SK-N-SH (cell line): ENCODE results near the gene TUBGCP6. TPM values are rescaled to one million over a fixed set of nuclear protein-coding genes. Genes with fewer than 3 reads are reported as not detected.

ENCODE experiments used
- CTCF ChIA-PET: fragments of 300-600, 350-600 bp; formaldehyde crosslinking; extraction: SDS; loops from one replicate; lab custom pipeline; 2021; lab: Yijun Ruan, JAX
- POLR2A ChIA-PET: fragments of 350-600 bp; sonication (Branson Sonifier 250); formaldehyde crosslinking; extraction: SDS; loops from one replicate; lab custom pipeline; 2020; ENCODE audit warnings: antibody characterized with exemption, inconsistent platforms; lab: Yijun Ruan, JAX
- DNase-seq: peaks from one replicate; pipeline ENCODE4 v3.0.0; 2012
- H2AFZ ChIP-seq: fragments of 200-600 bp; sonication (generic); 2 replicates; pipeline ENCODE4 v1.8.1; 2016; ENCODE audit warnings: antibody characterized with exemption, mild to moderate bottlenecking, low read depth
- H3F3A ChIP-seq: fragments of 200-600 bp; sonication (generic); replicated peaks from 2 replicates; pipeline ENCODE3; 2016; ENCODE audit warnings: antibody characterized with exemption, mild to moderate bottlenecking; ENCODE audit not compliant: insufficient read depth
- H3K27ac ChIP-seq, 2 experiments: fragments of 200-500 bp in 1 of 2; fragments of 200-600 bp in 1 of 2; sonication (Bioruptor generic) in 1 of 2; sonication (generic), shearing (Covaris generic) in 1 of 2; 2 replicates each; pipeline versions ENCODE4 v1.5.1 to v1.6.1; 2014 to 2016; ENCODE audit warnings: low read depth in 2 of 2, inconsistent platforms in 1 of 2, low read length in 1 of 2, mild to moderate bottlenecking in 1 of 2, mixed read lengths in 1 of 2
- H3K27me3 ChIP-seq: fragments of 200-600 bp; sonication (generic), shearing (Covaris generic); 2 replicates; pipeline ENCODE4 v1.6.1; 2016; ENCODE audit warnings: mixed run types; ENCODE audit not compliant: insufficient read depth
- H3K36me3 ChIP-seq, 2 experiments: fragments of 200-500 bp in 1 of 2; fragments of 200-600 bp in 1 of 2; sonication (Bioruptor generic) in 1 of 2; sonication (generic) in 1 of 2; replicated peaks in 1 of 2; 2 replicates each; pipeline versions ENCODE3 to v1.5.1; 2014 to 2016; ENCODE audit warnings: low read length in 1 of 2, mild to moderate bottlenecking in 1 of 2; ENCODE audit not compliant: insufficient read depth in 2 of 2, control insufficient read depth in 1 of 2
- H3K4me1 ChIP-seq, 2 experiments: fragments of 200-500 bp in 1 of 2; fragments of 200-600 bp in 1 of 2; sonication (Bioruptor generic) in 1 of 2; sonication (generic), shearing (Covaris generic) in 1 of 2; 2 replicates each; pipeline versions ENCODE4 v1.5.1 to v1.6.1; 2014 to 2016; ENCODE audit warnings: low read depth in 1 of 2, low read length in 1 of 2, mixed run types in 1 of 2; ENCODE audit not compliant: insufficient read depth in 2 of 2, control insufficient read depth in 1 of 2
- H3K4me2 ChIP-seq: fragments of 200-600 bp; sonication (generic), shearing (Covaris generic); 2 replicates; pipeline ENCODE4 v1.6.1; 2017; ENCODE audit warnings: mixed run types
- H3K4me3 ChIP-seq, 2 experiments: fragments of 200-500 bp in 1 of 2; fragments of 200-600 bp in 1 of 2; sonication (Bioruptor generic) in 1 of 2; sonication (generic), shearing (Covaris generic) in 1 of 2; 2 replicates each; pipeline versions ENCODE4 v1.5.1 to v1.8.1; 2014 to 2016; ENCODE audit warnings: low read depth in 2 of 2, inconsistent platforms in 1 of 2, low read length in 1 of 2, mild to moderate bottlenecking in 1 of 2, mixed read lengths in 1 of 2, moderate library complexity in 1 of 2
- H3K79me2 ChIP-seq: fragments of 200-600 bp; sonication (generic); 2 replicates; pipeline ENCODE4 v1.8.1; 2017; ENCODE audit warnings: mild to moderate bottlenecking; ENCODE audit not compliant: insufficient read depth
- H3K9ac ChIP-seq: fragments of 200-600 bp; sonication (generic); 2 replicates; pipeline ENCODE4 v1.6.1; 2017; ENCODE audit warnings: mixed run types
- H3K9me2 ChIP-seq: fragments of 200-600 bp; sonication (generic); 2 replicates; pipeline ENCODE4 v1.6.1; 2017; ENCODE audit warnings: mixed run types
- H3K9me3 ChIP-seq: fragments of 200-600 bp; sonication (generic); 2 replicates; pipeline ENCODE4 v1.6.1; 2017; ENCODE audit warnings: mixed run types, mild to moderate bottlenecking, moderate library complexity
- H4K20me1 ChIP-seq: fragments of 200-600 bp; sonication (generic); 2 replicates; pipeline ENCODE4 v1.6.1; 2017; ENCODE audit warnings: mild to moderate bottlenecking, mixed run types; ENCODE audit not compliant: insufficient read depth
- CHD2 ChIP-seq: fragments of 150-350 bp; IDR thresholded peaks from 2 replicates; pipeline ENCODE4 v1.6.1; 2018; ENCODE audit warnings: low read length; ENCODE audit not compliant: partially characterized antibody
- CTCF ChIP-seq: fragments of 200-600 bp; sonication (generic); IDR thresholded peaks from 2 replicates; pipeline ENCODE4 v1.6.1; 2017; ENCODE audit warnings: antibody characterized with exemption, mild to moderate bottlenecking, moderate library complexity
- ELF1 ChIP-seq: IDR thresholded peaks from 2 replicates; pipeline ENCODE4 v1.4.0; 2012
- FOSL2 ChIP-seq: IDR thresholded peaks from 2 replicates; pipeline ENCODE4 v1.4.0; 2012; ENCODE audit warnings: low read depth, mild to moderate bottlenecking, moderate library complexity, borderline replicate concordance
- FOXJ3 ChIP-seq: sonication (generic); formaldehyde crosslinking; IDR thresholded peaks from 2 replicates; pipeline ENCODE4 v1.5.1; 2020; ENCODE audit warnings: mild to moderate bottlenecking, missing genetic modification reagents
- FOXM1 ChIP-seq: IDR thresholded peaks from 2 replicates; pipeline ENCODE4 v1.4.0; 2012; ENCODE audit warnings: low read depth, mild to moderate bottlenecking
- IRF3 ChIP-seq: fragments of 150-350 bp; IDR thresholded peaks from 2 replicates; pipeline ENCODE4 v1.6.1; 2016; ENCODE audit warnings: mild to moderate bottlenecking, low read depth, low read length
- MAX ChIP-seq: IDR thresholded peaks from 2 replicates; pipeline ENCODE4 v1.4.0; 2012; ENCODE audit warnings: low read depth
- MXI1 ChIP-seq: IDR thresholded peaks from 2 replicates; pipeline ENCODE4 v1.6.1; 2012; ENCODE audit warnings: mild to moderate bottlenecking, low read depth, low read length, improper control_type of control experiment
- NRF1 ChIP-seq: IDR thresholded peaks from 2 replicates; pipeline ENCODE4 v1.6.1; 2012; ENCODE audit warnings: low read depth, mild to moderate bottlenecking, low read length
- PBX3 ChIP-seq: IDR thresholded peaks from 2 replicates; pipeline ENCODE4; 2012
- POLR2AphosphoS5 ChIP-seq: IDR thresholded peaks from 2 replicates; pipeline ENCODE4 v1.6.1; 2012; ENCODE audit warnings: low read depth, low read length
- RAD21 ChIP-seq: IDR thresholded peaks from 2 replicates; pipeline ENCODE4 v1.6.1; 2012; ENCODE audit warnings: mild to moderate bottlenecking, low read length
- RCOR1 ChIP-seq: fragments of 150-350 bp; IDR thresholded peaks from 2 replicates; pipeline ENCODE4 v1.6.1; 2017; ENCODE audit warnings: antibody characterized with exemption, low read length
- SIN3A ChIP-seq: IDR thresholded peaks from 2 replicates; pipeline ENCODE4 v1.6.1; 2012; ENCODE audit warnings: low read depth, mild to moderate bottlenecking, low read length, moderate library complexity, borderline replicate concordance
- TAF1 ChIP-seq: IDR thresholded peaks from 2 replicates; pipeline ENCODE4 v1.6.1; 2012; ENCODE audit warnings: low read depth, mild to moderate bottlenecking, low read length, moderate library complexity, borderline replicate concordance
- TEAD4 ChIP-seq: IDR thresholded peaks from 2 replicates; pipeline ENCODE4 v1.4.0; 2012; ENCODE audit warnings: mild to moderate bottlenecking, borderline replicate concordance; ENCODE audit not compliant: insufficient read depth
- YY1 ChIP-seq: IDR thresholded peaks from 2 replicates; pipeline ENCODE4 v1.4.0; 2012; ENCODE audit warnings: low read depth, mild to moderate bottlenecking
- ZBTB33 ChIP-seq: IDR thresholded peaks from 2 replicates; pipeline ENCODE4 v1.4.0; 2012; ENCODE audit warnings: low read depth, borderline replicate concordance
- WGBS: methylation state at CpG from one replicate; pipeline ENCODE4 v1.1.6; 2017; ENCODE audit warnings: low lambda C conversion rate; 5-methylcytosine and 5-hydroxymethylcytosine counted together
- polyA plus RNA-seq, 3 experiments: library from polyadenylated mRNA; depleted of rRNA; stranded (reverse); fragments of >200 nt; gene quantifications; 2 replicates each; pipeline ENCODE4 v1.2.3, GENCODE V29; 2012

The TUBGCP6 gene
- polyA plus RNA-seq, 1 of the 3 experiments (the other 2 are of a cell fraction): 40.4 TPM

- Histone ChIP-seq H3K4me1 (peaks cover 0 to 22% of the 10 kb centered on the region in 2 experiments; a peak in 1 of 4 replicates), H3K9me2 (no peaks in the 10 kb centered on the region), H4K20me1 (peaks cover 10% of the 10 kb centered on the region; the same call in 1 of the 2 replicates), H3F3A (no peaks in the 10 kb centered on the region), H3K4me3 (no peak overlapping the region), H3K79me2 (peaks cover 14% of the 10 kb centered on the region; the same call in 1 of the 2 replicates), H3K27me3 (no peaks in the 10 kb centered on the region), H3K27ac (no peak overlapping the region), H3K4me2 (no peak overlapping the region), H2AFZ (no peak overlapping the region), H3K36me3 (peaks cover 15 to 71% of the 10 kb centered on the region in 2 experiments), H3K9me3 (no peaks in the 10 kb centered on the region), H3K9ac (no peak overlapping the region)
- no peak for DNase-seq
- ChIA-PET POLR2A (no interaction called here), CTCF (interaction anchor here (1.0 to 2.7 kb wide), 5 partner anchors 11 to 72 kb away, joined by 3 to 12 read pairs (median 4); no protein-coding TSS in a partner anchor)
- TF ChIP-seq CHD2: no peak
- TF ChIP-seq RCOR1: no peak
- TF ChIP-seq NRF1: no peak
- no peak for TF ChIP-seq FOXJ3 (CRISPR knock-in tag)
- no peak for TF ChIP-seq TEAD4
- no peak for TF ChIP-seq ELF1
- WGBS: 97% methylated on average over 17 of the region's 43 CpGs
Observed at GRCh38 chr22:50218153-50218995, 26.4 kb downstream of the TUBGCP6 start.

GRCh38 chr22:50217543-50218152 is 27.2 kb downstream of the TUBGCP6 start:
- H3K4me3 ChIP-seq: no peak overlapping the region
- no peak overlapping the region for H3K4me2 ChIP-seq
- WGBS: 93% methylated on average over 21 of the region's 21 CpGs
- no peaks in the 10 kb centered on the region for H3K9me3 ChIP-seq
- no peaks in the 10 kb centered on the region for H3F3A ChIP-seq
- POLR2A ChIA-PET: no interaction called here
- H3K79me2 ChIP-seq: peaks cover 16% of the 10 kb centered on the region; the same call in 1 of the 2 replicates
- H3K4me1 ChIP-seq: peaks cover 0 to 22% of the 10 kb centered on the region in 2 experiments; a peak in 1 of 4 replicates
- no peaks in the 10 kb centered on the region for H3K27me3 ChIP-seq
- no peak overlapping the region for H3K9ac ChIP-seq
- H3K27ac ChIP-seq: no peak overlapping the region
- CTCF ChIA-PET: interaction anchor here (1.2 to 2.7 kb wide), 3 partner anchors 10 to 23 kb away, joined by 3 to 12 read pairs (median 4); no protein-coding TSS in a partner anchor
- no peak overlapping the region for H2AFZ ChIP-seq
- H4K20me1 ChIP-seq: peaks cover 13% of the 10 kb centered on the region; the same call in 1 of the 2 replicates
- no peaks in the 10 kb centered on the region for H3K9me2 ChIP-seq
- no peak for DNase-seq
- peaks cover 20 to 67% of the 10 kb centered on the region in 2 experiments for H3K36me3 ChIP-seq
- TF ChIP-seq CTCF (no peak), MXI1 (no peak), FOSL2 (no peak), PBX3 (no peak), MAX (no peak), YY1 (no peak), IRF3 (no peak), CHD2 (no peak), POLR2AphosphoS5 (no peak), SIN3A (no peak), FOXM1 (no peak), ZBTB33 (no peak), RAD21 (no peak), TAF1 (no peak), NRF1 (no peak), TEAD4 (no peak)
